Keratinocyte (primary cell): ENCODE measurements around the gene PITPNC1.

Experiments
- EZH2 ChIP-seq: IDR thresholded peaks from one replicate; pipeline ENCODE4 v1.6.1; 2012; ENCODE audit warnings: inconsistent platforms, mild to moderate bottlenecking, low read length, moderate library complexity
- TF ChIP-seq, protein P1 (sequence below), 3 experiments: IDR thresholded peaks in 1 of 3; conservative IDR thresholded peaks in 1 of 3; optimal IDR thresholded peaks in 1 of 3; 2 replicates in 2 of 3; 3 replicates in 1 of 3; pipeline versions ENCODE3 to v1.5.1; 2011; ENCODE audit warnings: low read length in 3 of 3, mild to moderate bottlenecking in 3 of 3, moderate library complexity in 2 of 3, control low read depth in 1 of 3, inconsistent platforms in 1 of 3; ENCODE audit not compliant: insufficient read depth in 2 of 3; ENCODE audit errors: extremely low read depth in 1 of 3

DNA sequence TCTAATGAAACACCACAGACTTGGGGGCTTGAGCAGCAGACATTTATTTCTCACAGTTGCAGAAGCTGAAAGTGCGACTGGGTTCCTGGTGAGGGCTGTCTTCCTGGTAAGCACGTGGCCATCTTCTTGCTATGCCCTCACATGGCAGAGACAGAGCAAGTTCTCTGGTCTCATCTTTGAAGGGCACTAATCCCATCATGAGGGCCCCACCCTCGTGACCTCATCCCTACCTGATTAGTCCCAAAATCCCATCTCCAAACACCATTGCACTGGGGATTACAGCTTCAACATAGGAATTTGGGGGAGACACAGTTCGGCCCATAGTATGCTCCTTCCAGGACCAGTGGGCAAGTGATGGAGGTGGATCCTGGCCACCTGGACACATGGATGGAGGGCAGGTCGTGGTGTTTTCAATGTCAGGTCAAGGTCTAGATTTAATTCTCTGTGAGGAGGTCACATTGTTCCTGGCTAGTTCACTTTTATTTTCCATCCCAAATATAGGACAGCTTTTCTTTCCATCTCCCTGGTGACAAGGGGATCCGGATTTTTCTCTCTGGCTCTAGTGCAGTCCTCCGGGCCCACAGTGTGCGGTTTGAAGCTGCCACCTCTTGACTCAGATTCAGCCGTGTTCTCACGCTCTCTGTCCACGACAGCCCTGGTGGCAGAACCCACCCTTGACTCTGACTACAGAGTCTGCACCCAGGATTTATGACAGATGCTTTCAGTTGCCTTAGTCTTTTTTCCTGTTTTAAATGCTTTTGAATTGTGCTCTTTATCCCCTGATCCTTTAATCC, 180.2 kb downstream of the PITPNC1 start:
- TF ChIP-seq, protein P1, sequence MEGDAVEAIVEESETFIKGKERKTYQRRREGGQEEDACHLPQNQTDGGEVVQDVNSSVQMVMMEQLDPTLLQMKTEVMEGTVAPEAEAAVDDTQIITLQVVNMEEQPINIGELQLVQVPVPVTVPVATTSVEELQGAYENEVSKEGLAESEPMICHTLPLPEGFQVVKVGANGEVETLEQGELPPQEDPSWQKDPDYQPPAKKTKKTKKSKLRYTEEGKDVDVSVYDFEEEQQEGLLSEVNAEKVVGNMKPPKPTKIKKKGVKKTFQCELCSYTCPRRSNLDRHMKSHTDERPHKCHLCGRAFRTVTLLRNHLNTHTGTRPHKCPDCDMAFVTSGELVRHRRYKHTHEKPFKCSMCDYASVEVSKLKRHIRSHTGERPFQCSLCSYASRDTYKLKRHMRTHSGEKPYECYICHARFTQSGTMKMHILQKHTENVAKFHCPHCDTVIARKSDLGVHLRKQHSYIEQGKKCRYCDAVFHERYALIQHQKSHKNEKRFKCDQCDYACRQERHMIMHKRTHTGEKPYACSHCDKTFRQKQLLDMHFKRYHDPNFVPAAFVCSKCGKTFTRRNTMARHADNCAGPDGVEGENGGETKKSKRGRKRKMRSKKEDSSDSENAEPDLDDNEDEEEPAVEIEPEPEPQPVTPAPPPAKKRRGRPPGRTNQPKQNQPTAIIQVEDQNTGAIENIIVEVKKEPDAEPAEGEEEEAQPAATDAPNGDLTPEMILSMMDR (optimal IDR thresholded peaks at IDR 0.05 in 1 of 3, IDR thresholded peaks at IDR 0.05 in 1 of 3, conservative IDR thresholded peaks at IDR 0.05 in 1 of 3; ENCODE audit: extremely low read depth in 1 of 3, insufficient read depth in 2 of 3, low read length in 3 of 3), result no peak
- no peak for TF ChIP-seq EZH2
